HG02981 (cell line): ENCODE data around the gene AOX1.
"Not testable (repeated sequence)": the region's sequence is repeated elsewhere in the genome, so short reads cannot be mapped to it uniquely, and the experiment has no call there.

ENCODE experiments used
- ATAC-seq: cut with Tn5 transposase; IDR thresholded peaks from one replicate; pipeline ENCODE4 v1.9.1; 2021; ENCODE audit warnings: mild to moderate bottlenecking, moderate library complexity; ENCODE audit not compliant: unreplicated experiment

Gene AOX1

GRCh38 chr2:200664770-200665494, 79.1 kb downstream of the AOX1 start:
- no peak for ATAC-seq

- ATAC-seq: no peak
Observed at GRCh38 chr2:200665626-200666453, 80.0 kb downstream of the AOX1 start.

- no peak for ATAC-seq
Observed at GRCh38 chr2:200667413-200667812, 81.6 kb downstream of the AOX1 start.

GRCh38 chr2:200668478-200668877, 82.7 kb downstream of the AOX1 start:
- no peak for ATAC-seq

GRCh38 chr2:200669308-200669707, 83.5 kb downstream of the AOX1 start:
- no peak for ATAC-seq

DNA sequence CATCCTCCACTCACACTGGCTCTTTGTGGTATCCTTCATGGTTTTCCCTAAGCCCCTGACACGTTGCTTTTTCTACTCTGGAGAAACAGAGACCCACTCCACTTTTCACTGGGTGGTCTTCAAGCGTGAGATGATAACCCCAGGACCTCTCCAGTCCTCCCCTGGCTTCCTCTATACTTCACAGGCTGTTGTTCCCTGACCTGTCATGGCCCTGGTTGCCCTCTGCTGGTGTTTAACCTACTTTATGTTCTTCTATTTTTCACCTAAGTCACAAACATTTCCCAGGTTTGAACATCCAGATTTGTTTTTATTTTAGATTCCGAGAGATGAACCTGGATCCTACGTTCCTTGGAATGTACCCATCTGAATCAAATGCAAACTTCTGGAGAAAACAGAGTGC, 84.5 kb downstream of the AOX1 start:
- no peak for ATAC-seq

GRCh38 chr2:200670751-200671150, 84.9 kb downstream of the AOX1 start:
- ATAC-seq: no peak

DNA sequence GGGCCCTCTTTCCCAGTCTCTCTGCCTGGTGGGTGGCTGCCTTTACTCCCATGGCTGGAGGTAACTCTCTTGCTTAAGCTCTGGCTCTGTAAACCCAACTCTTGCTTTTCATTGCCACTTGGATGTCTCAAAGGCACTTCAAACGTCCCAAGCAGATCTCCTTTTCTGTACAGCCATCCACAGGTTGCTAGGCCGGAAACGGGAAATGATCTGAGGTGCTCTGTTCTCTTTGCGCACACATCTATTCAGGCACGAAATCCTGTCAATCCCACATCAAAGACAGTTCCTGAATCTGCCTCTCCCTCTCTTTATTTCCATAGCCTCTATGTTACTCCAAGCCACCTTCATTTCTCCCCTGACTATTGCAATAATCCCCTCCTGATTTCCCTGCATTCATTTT, 87.4 kb downstream of the AOX1 start:
- ATAC-seq: no peak

- ATAC-seq: no peak
Observed at GRCh38 chr2:200674837-200675236, 89.0 kb downstream of the AOX1 start.

GRCh38 chr2:200677171-200677570, 91.4 kb downstream of the AOX1 start:
- no peak for ATAC-seq

DNA sequence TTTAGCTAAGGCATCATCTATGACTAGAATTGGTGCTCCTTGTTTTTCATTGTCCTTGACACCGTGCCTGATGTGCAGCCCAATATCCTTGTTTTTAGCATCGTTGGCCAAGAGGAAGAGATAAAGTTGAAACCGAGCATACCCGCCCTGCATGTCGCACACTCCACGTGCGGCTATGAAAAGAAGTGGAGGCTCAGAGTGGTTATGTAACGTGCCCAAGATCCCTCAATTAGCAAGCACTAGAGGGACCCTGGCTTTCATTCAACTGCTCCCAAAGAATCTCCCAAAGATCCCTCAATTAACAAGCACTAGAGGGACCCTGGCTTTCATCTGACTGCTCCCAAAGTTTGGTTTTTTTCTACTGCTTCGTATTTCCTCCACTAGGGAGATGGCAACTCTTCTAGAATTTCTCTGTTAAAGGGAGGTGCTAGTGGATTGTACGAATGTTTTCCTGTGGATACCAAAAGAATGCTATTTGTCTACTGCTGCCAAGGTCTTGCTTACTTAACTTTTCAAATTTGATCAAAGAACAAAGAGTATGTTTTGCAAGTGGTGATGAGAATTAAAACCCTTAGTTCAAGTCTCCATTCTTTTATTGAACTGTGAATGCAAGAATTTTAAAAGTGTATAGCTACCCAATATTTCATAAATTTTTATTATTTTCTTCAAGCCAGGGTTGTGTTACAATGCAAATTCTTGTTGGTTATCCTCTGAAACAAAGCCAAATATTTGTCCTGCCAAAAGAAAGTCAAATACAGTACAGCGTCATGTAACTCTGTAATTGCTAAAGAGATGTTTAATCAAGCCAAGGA, 92.1 kb downstream of the AOX1 start:
- ATAC-seq: no peak

- ATAC-seq: no peak
Observed at GRCh38 chr2:200679127-200679526, 93.3 kb downstream of the AOX1 start.

GRCh38 chr2:200679535-200679934, 93.7 kb downstream of the AOX1 start:
- no peak for ATAC-seq

DNA sequence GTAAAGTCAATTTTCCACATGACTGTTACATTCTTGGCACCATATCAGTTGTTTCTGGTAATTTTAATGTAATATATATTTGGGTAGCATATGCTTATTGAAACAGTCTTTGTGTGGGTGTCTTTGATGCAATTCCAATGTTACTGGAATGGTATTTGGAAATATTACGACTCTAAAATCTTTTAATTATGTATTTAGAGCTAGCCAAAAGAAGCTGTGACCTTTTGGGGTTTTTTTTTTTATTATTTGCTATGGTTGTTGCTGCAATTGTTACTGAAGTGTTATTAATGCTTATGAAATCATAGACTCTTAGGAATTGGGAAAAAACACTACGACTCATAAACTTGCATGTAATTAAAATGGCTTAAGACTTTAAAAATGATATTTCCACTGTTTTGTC, 95.9 kb downstream of the AOX1 start:
- no peak for ATAC-seq

GRCh38 chr2:200682407-200682806, 96.6 kb downstream of the AOX1 start:
- not testable (repeated sequence) for ATAC-seq

GRCh38 chr2:200687922-200688920, 102.4 kb downstream of the AOX1 start:
- no peak for ATAC-seq

- no peak for ATAC-seq
Observed at GRCh38 chr2:200689115-200689514, 103.3 kb downstream of the AOX1 start.

GRCh38 chr2:200693836-200694470, 108.1 kb downstream of the AOX1 start:
- no peak for ATAC-seq

DNA sequence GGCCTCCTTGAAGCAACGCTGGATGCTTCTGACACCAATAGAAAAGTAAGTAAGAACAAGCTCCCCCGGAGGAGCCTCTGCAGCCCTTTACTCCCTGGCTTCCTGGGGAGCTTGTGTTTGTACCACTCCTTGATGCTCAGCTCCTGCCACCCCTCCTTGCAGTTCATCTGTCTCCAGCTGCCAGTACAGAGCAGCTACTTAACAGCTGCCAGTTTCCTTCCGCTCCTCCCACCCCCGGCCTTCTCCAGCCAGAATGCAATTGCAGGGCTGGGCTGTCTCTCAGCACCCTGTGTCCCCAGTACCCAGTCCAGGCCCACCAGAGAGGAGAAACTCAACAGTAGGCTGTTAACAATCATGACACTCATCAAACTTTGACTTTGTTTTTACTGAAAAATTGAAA, 109.4 kb downstream of the AOX1 start:
- no peak for ATAC-seq

- no peak for ATAC-seq
Observed at GRCh38 chr2:200695601-200696000, 109.8 kb downstream of the AOX1 start.
